HEK293 (cell line): Measurements from ENCODE around the gene DNAJB8.

ENCODE experiments used
- ATF2 ChIP-seq: fragments of 450-650 bp; formaldehyde crosslinking; IDR thresholded peaks from 2 replicates; pipeline ENCODE4 v1.5.1; 2016; ENCODE audit warnings: missing biosample characterization, missing genetic modification characterization, low read depth
- CTCF ChIP-seq: fragments of 450-650 bp; formaldehyde crosslinking; IDR thresholded peaks from 2 replicates; pipeline ENCODE4 v1.5.1; 2016; ENCODE audit warnings: missing biosample characterization, missing genetic modification characterization
- HOXA7 ChIP-seq: sonication (generic); formaldehyde crosslinking; IDR thresholded peaks from 2 replicates; pipeline ENCODE4 v1.8.1; 2022; ENCODE audit warnings: missing genetic modification reagents, borderline replicate concordance
- IKZF3 ChIP-seq: fragments of 450-650 bp; IDR thresholded peaks from 2 replicates; pipeline ENCODE4 v1.5.0; 2018; ENCODE audit warnings: missing biosample characterization, mild to moderate bottlenecking, missing genetic modification characterization, moderate library complexity
- YY1 ChIP-seq: fragments of 450-650 bp; formaldehyde crosslinking; IDR thresholded peaks from 2 replicates; pipeline ENCODE4 v1.5.1; 2018; ENCODE audit warnings: missing biosample characterization, missing genetic modification characterization
- ZNF148 ChIP-seq: fragments of 450-650 bp; formaldehyde crosslinking; IDR thresholded peaks from 2 replicates; pipeline ENCODE4 v1.5.0; 2017; ENCODE audit warnings: missing biosample characterization, missing genetic modification characterization, borderline replicate concordance
- ZNF274 ChIP-seq, 2 experiments: fragments of 200-500 bp in 1 of 2; fragments of 450-650 bp in 1 of 2; sonication (Bioruptor generic) in 1 of 2; formaldehyde crosslinking in 1 of 2; IDR thresholded peaks; 2 replicates each; pipeline versions ENCODE4 v1.5.1 to v1.6.1; 2014 to 2016; ENCODE audit warnings: borderline replicate concordance in 1 of 2, inconsistent platforms in 1 of 2, low read length in 1 of 2, missing biosample characterization in 1 of 2, missing genetic modification characterization in 1 of 2
- ZNF558 ChIP-seq: fragments of 450-650 bp; formaldehyde crosslinking; IDR thresholded peaks from 2 replicates; pipeline ENCODE4 v1.5.1; 2016; ENCODE audit warnings: missing biosample characterization, missing genetic modification characterization
- ZNF843 ChIP-seq: fragments of 450-650 bp; formaldehyde crosslinking; IDR thresholded peaks from 2 replicates; pipeline ENCODE4 v1.5.1; 2016; ENCODE audit warnings: missing biosample characterization, missing genetic modification characterization

- TF ChIP-seq YY1 (no peak), IKZF3 (no peak), ZNF148 (no peak), ATF2 (tag by site-specific recombination) (no peak), ZNF558 (tag by site-specific recombination) (no peak), ZNF843 (tag by site-specific recombination) (no peak), ZNF274 (IDR thresholded peaks at IDR 0.05; ENCODE audit: low read length) (no peak), ZNF274 (tag by site-specific recombination; IDR thresholded peaks at IDR 0.05; ENCODE audit: borderline replicate concordance) (no peak), CTCF (tag by site-specific recombination) (no peak), HOXA7 (no peak)
These were observed 46.4 kb downstream of the DNAJB8 start for GRCh38 chr3:128420289-128420688.
